ENCODE results near the gene BTBD16. TPM values are rescaled to one million over a fixed set of nuclear protein-coding genes. Genes with fewer than 3 reads are reported as not detected.
A peak's percentile ranks its signal among the peaks of the same experiment; 100 is the strongest.

The BTBD16 gene
- total RNA-seq, 4 donors from 2014 or later = 0.85 to 10.2 (median 5.1) TPM

- no peak for DNase-seq (ENCODE audit: low spot score in 2 of 2)
- no peak overlapping the region for H3K4me3 ChIP-seq
- no peaks in the 10 kb centered on the region for H3K9me3 ChIP-seq
- peaks cover 10% of the 10 kb centered on the region for H3K4me1 ChIP-seq
- H3K36me3 ChIP-seq = no peaks in the 10 kb centered on the region
- 53% methylated on average over 5 of the region's 5 CpGs for WGBS
- H3K27me3 ChIP-seq = no peaks in the 10 kb centered on the region
- TF ChIP-seq EP300 (IDR thresholded peaks at IDR 0.05) (no peak), CTCF (IDR thresholded peaks at IDR 0.05) (no peak), POLR2A (IDR thresholded peaks at IDR 0.05) (no peak)
- no peak overlapping the region for H3K27ac ChIP-seq
These were observed 16.5 kb downstream of the BTBD16 start for GRCh38 chr10:122287570-122287969.

GRCh38 chr10:122288262-122288661 lies 17.2 kb downstream of the BTBD16 start:
- Histone ChIP-seq H3K27ac (no peak overlapping the region), H3K4me3 (no peak overlapping the region), H3K9me3 (no peaks in the 10 kb centered on the region), H3K4me1 (peaks cover 11% of the 10 kb centered on the region), H3K36me3 (no peaks in the 10 kb centered on the region), H3K27me3 (no peaks in the 10 kb centered on the region)
- WGBS = 85% methylated on average over 6 of the region's 6 CpGs
- no peak for DNase-seq (ENCODE audit: low spot score in 2 of 2)
- TF ChIP-seq EP300 (IDR thresholded peaks at IDR 0.05) = no peak
- no peak for TF ChIP-seq POLR2AphosphoS5 (IDR thresholded peaks at IDR 0.05)
- no peak for TF ChIP-seq CTCF (IDR thresholded peaks at IDR 0.05)
- TF ChIP-seq POLR2A (IDR thresholded peaks at IDR 0.05) = no peak

- 90% methylated on average over 3 of the region's 3 CpGs for WGBS
- Histone ChIP-seq H3K36me3 (no peaks in the 10 kb centered on the region), H3K27ac (no peak overlapping the region), H3K9me3 (no peaks in the 10 kb centered on the region), H3K4me1 (peaks cover 18% of the 10 kb centered on the region), H3K27me3 (no peaks in the 10 kb centered on the region), H3K4me3 (no peak overlapping the region)
- DNase-seq (ENCODE audit: low spot score in 2 of 2) = no peak
- TF ChIP-seq CTCF (IDR thresholded peaks at IDR 0.05) (no peak), EP300 (IDR thresholded peaks at IDR 0.05) (no peak), POLR2AphosphoS5 (IDR thresholded peaks at IDR 0.05) (no peak), POLR2A (IDR thresholded peaks at IDR 0.05) (no peak)
These were observed 17.8 kb downstream of the BTBD16 start for GRCh38 chr10:122288917-122289316.

GRCh38 chr10:122290334-122290733 lies 19.2 kb downstream of the BTBD16 start:
- Histone ChIP-seq H3K27me3 (no peaks in the 10 kb centered on the region), H3K9me3 (no peaks in the 10 kb centered on the region), H3K27ac (peak overlapping the region; percentile 47), H3K36me3 (no peaks in the 10 kb centered on the region), H3K4me3 (no peak overlapping the region), H3K4me1 (peaks cover 29% of the 10 kb centered on the region)
- TF ChIP-seq POLR2AphosphoS5 (IDR thresholded peaks at IDR 0.05) (no peak), POLR2A (IDR thresholded peaks at IDR 0.05) (no peak), EP300 (IDR thresholded peaks at IDR 0.05) (no peak), CTCF (IDR thresholded peaks at IDR 0.05) (no peak)
- WGBS = 75% methylated on average over 7 of the region's 7 CpGs
- DNase-seq (ENCODE audit: low spot score in 2 of 2) = no peak

- Histone ChIP-seq H3K27ac (peak overlapping the region; percentile 47), H3K27me3 (no peaks in the 10 kb centered on the region), H3K36me3 (no peaks in the 10 kb centered on the region), H3K4me3 (no peak overlapping the region), H3K4me1 (peaks cover 31% of the 10 kb centered on the region), H3K9me3 (no peaks in the 10 kb centered on the region)
- TF ChIP-seq CTCF (IDR thresholded peaks at IDR 0.05) = no peak
- no peak for TF ChIP-seq EP300 (IDR thresholded peaks at IDR 0.05)
- no peak for TF ChIP-seq POLR2AphosphoS5 (IDR thresholded peaks at IDR 0.05)
- TF ChIP-seq POLR2A (IDR thresholded peaks at IDR 0.05) = no peak
- no peak for DNase-seq (ENCODE audit: low spot score in 2 of 2)
- 59% methylated on average over 10 of the region's 13 CpGs for WGBS
These were observed 19.9 kb downstream of the BTBD16 start for GRCh38 chr10:122290833-122291532.
